K562 (cell line): ENCODE measurements around the gene EDARADD. TPM values are rescaled to one million over a fixed set of nuclear protein-coding genes. Genes with fewer than 3 reads are reported as not detected.

Source experiments
- ATAC-seq: fragments of 200-7000 bp; cut with Tn5 transposase; 3 replicates; pipeline ENCODE4 v1.9.1; 2020; ENCODE audit warnings: moderate library complexity
- BruUV-seq: library from RNA; stranded (reverse); fragments of 400-500 nt; replicated peaks from 2 replicates; lab custom pipeline; 2021; lab: Mats Ljungman, UMichigan
- CTCF ChIA-PET: fragments of 300-600 bp; formaldehyde crosslinking; extraction: SDS; loops from one replicate; lab custom pipeline; 2021; ENCODE audit warnings: low intra/inter-chr PET ratio; lab: Yijun Ruan, JAX
- POLR2A ChIA-PET: fragments of 300-600, 350-650 bp; sonication (Branson Sonifier 250); formaldehyde crosslinking; extraction: SDS; loops from one replicate; lab custom pipeline; 2021; ENCODE audit warnings: antibody characterized with exemption, inconsistent platforms; lab: Yijun Ruan, JAX
- DNase-seq, 4 experiments: peaks; one replicate each; pipeline versions ENCODE4 v3.0.0 to v3.0.0-alpha.2; 2011 to 2018; ENCODE audit warnings: low spot score in 3 of 4, mixed read lengths in 3 of 4; ENCODE audit errors: extremely low read depth in 1 of 4
- FAIRE-seq: peaks from 2 replicates; lab custom pipeline; 2011; peaks lifted over from hg19 to GRCh38; lab: Jason Lieb, UNC
- H2AFZ ChIP-seq: 2 replicates; pipeline ENCODE4 v1.6.0; 2011; ENCODE audit warnings: low read depth, low read length, control low read depth, inconsistent platforms
- H3K27ac ChIP-seq: fragments of 200-600 bp; 3 replicates; pipeline ENCODE4 v1.8.0; 2011; ENCODE audit warnings: low read depth, mild to moderate bottlenecking, control low read depth, inconsistent platforms, low read length, moderate library complexity, mixed read lengths; ENCODE audit errors: extremely low read depth
- H3K27me3 ChIP-seq, 2 experiments: fragments of 300-600 bp in 1 of 2; 2 replicates in 1 of 2; 3 replicates in 1 of 2; pipeline versions ENCODE4 v1.6.0 to v1.8.0; 2011; ENCODE audit warnings: inconsistent platforms in 2 of 2, low read length in 2 of 2, mild to moderate bottlenecking in 1 of 2, mixed read lengths in 1 of 2, moderate library complexity in 1 of 2; ENCODE audit not compliant: control insufficient read depth in 2 of 2, insufficient read depth in 2 of 2
- H3K36me3 ChIP-seq: fragments of 300-600 bp; 3 replicates; pipeline ENCODE4 v1.8.0; 2011; ENCODE audit warnings: mild to moderate bottlenecking, low read length, inconsistent platforms; ENCODE audit not compliant: control insufficient read depth, insufficient read depth
- H3K4me1 ChIP-seq, 2 experiments: fragments of 200-600 bp in 1 of 2; replicated peaks in 1 of 2; 2 replicates in 1 of 2; 3 replicates in 1 of 2; pipeline versions ENCODE4 v1.5.1 to v1.8.0; 2011; ENCODE audit warnings: inconsistent platforms in 2 of 2, low read length in 2 of 2, mild to moderate bottlenecking in 1 of 2, mixed read lengths in 1 of 2, moderate library complexity in 1 of 2; ENCODE audit not compliant: control insufficient read depth in 2 of 2, insufficient read depth in 2 of 2
- H3K4me2 ChIP-seq: 2 replicates; pipeline ENCODE4 v1.6.1; 2011; ENCODE audit warnings: low read length, control low read depth, inconsistent platforms, mixed read lengths; ENCODE audit not compliant: insufficient read depth
- H3K4me3 ChIP-seq: fragments of 200-600 bp; sonication (generic), shearing (Covaris generic); 2 replicates; pipeline ENCODE4 v1.5.1; 2016; ENCODE audit warnings: control low read depth, inconsistent platforms
- H3K79me2 ChIP-seq: fragments of 200-600 bp; 3 replicates; pipeline ENCODE4 v1.8.0; 2011; ENCODE audit warnings: low read length, inconsistent platforms; ENCODE audit not compliant: control insufficient read depth, insufficient read depth
- H3K9ac ChIP-seq, 2 experiments: 2 replicates each; pipeline versions ENCODE4 v1.6.0 to v1.6.1; 2011; ENCODE audit warnings: low read depth in 2 of 2, low read length in 2 of 2, control low read depth in 1 of 2, inconsistent platforms in 1 of 2, mild to moderate bottlenecking in 1 of 2, mixed read lengths in 1 of 2; ENCODE audit not compliant: insufficient read depth in 1 of 2
- H3K9me1 ChIP-seq: one replicate; pipeline ENCODE4 v1.6.0; 2011; ENCODE audit warnings: inconsistent platforms, mild to moderate bottlenecking, low read length, moderate library complexity; ENCODE audit not compliant: control insufficient read depth, insufficient read depth
- H3K9me3 ChIP-seq: replicated peaks from 2 replicates; pipeline ENCODE4 v1.5.1; 2011; ENCODE audit warnings: low read depth, low read length, inconsistent platforms; ENCODE audit not compliant: control insufficient read depth, insufficient read depth
- H4K20me1 ChIP-seq: replicated peaks from 2 replicates; pipeline ENCODE4 v1.6.1; 2011; ENCODE audit warnings: low read length, inconsistent platforms, mixed read lengths; ENCODE audit not compliant: control insufficient read depth, insufficient read depth
- CXXC5 ChIP-seq: fragments of 250-450 bp; sonication (Bioruptor Pico); IDR thresholded peaks from 2 replicates; pipeline ENCODE4 v1.8.0; 2022; ENCODE audit warnings: inconsistent platforms, mild to moderate bottlenecking, moderate library complexity
- HDAC1 ChIP-seq, 2 experiments: fragments of 450-650 bp; IDR thresholded peaks; 2 replicates each; pipeline ENCODE4 v1.6.1; 2016 to 2017; ENCODE audit warnings: inconsistent platforms in 1 of 2, mild to moderate bottlenecking in 1 of 2, moderate library complexity in 1 of 2
- MEIS2 ChIP-seq: fragments of 450-650 bp; IDR thresholded peaks from 2 replicates; pipeline ENCODE4 v1.6.1; 2014; ENCODE audit warnings: mild to moderate bottlenecking; ENCODE audit not compliant: partially characterized antibody
- NEUROD1 ChIP-seq: fragments of 150-350 bp; IDR thresholded peaks from 2 replicates; pipeline ENCODE4 v1.6.1; 2014; ENCODE audit warnings: borderline replicate concordance, low read length, low read depth; ENCODE audit not compliant: partially characterized antibody
- NFE2 ChIP-seq: IDR thresholded peaks from 2 replicates; pipeline ENCODE4 v1.6.1; 2014; ENCODE audit warnings: antibody characterized with exemption, low read depth
- STAT5B ChIP-seq: fragments of 250-450 bp; sonication (Bioruptor Pico); IDR thresholded peaks from 2 replicates; pipeline ENCODE4 v1.8.0; 2021; ENCODE audit warnings: mild to moderate bottlenecking, inconsistent platforms
- WGBS: fragments of 100-300 bp; shearing (Covaris generic); methylation state at CpG from one replicate; pipeline ENCODE4 v1.1.6; 2016; ENCODE audit warnings: low coverage, mixed read lengths; ENCODE audit not compliant: insufficient coverage; ENCODE audit errors: missing lambda C conversion rate; 5-methylcytosine and 5-hydroxymethylcytosine counted together
- in situ Hi-C: fragments of 300-500 bp; cut with MboI; formaldehyde crosslinking; loops from 4 replicates; pipeline ENCODE4 v1.15.0; 2018; ENCODE audit warnings: inconsistent platforms, mixed read lengths
- intact Hi-C: fragments of 100-400 bp; cut with micrococcal nuclease; formaldehyde crosslinking; loops from 2 replicates; pipeline ENCODE4 v1.14.2; 2022
- polyA plus RNA-seq, 8 experiments: library from polyadenylated mRNA; depleted of rRNA in 4 of 8; stranded (reverse) in 5 of 8; unstranded in 3 of 8; fragments of >200 nt; fragmentation: Nextera tagmentation in 2 of 8; fragmentation: Illumina TruSeq in 1 of 8; extraction: Ambion mirVana in 2 of 8; extraction: Trizol in 1 of 8; gene quantifications; 2 replicates each; pipeline versions ENCODE4 v1.2.1 to v1.2.3, GENCODE V29; 2011 to 2014; ENCODE audit warnings: inconsistent platforms in 1 of 8, missing spikeins in 1 of 8
- total RNA-seq, 7 experiments: library from RNA; depleted of rRNA in 6 of 7; stranded (reverse); fragments of >200 nt in 6 of 7; fragmentation: Illumina TruSeq in 2 of 7; extraction: Trizol in 2 of 7; gene quantifications; 2 replicates each; pipeline versions ENCODE4 v1.2.1 to v1.2.3, GENCODE V29; 2011 to 2021; ENCODE audit warnings: low replicate concordance in 1 of 7
- TF ChIP-seq, protein P1 (sequence below): fragments of 450-650 bp; IDR thresholded peaks from 2 replicates; pipeline ENCODE4 v1.6.1; 2016
- TF ChIP-seq, protein P2 (sequence below): fragments of 150-350 bp; conservative IDR thresholded peaks from 2 replicates; pipeline ENCODE4 v1.6.1; 2014; ENCODE audit warnings: low read length
- TF ChIP-seq, protein P3 (sequence below), 2 experiments: IDR thresholded peaks in 1 of 2; conservative IDR thresholded peaks in 1 of 2; 2 replicates each; pipeline ENCODE4 v1.6.1; 2016; ENCODE audit warnings: low read depth in 2 of 2, mild to moderate bottlenecking in 1 of 2, missing compliant biosample characterization in 1 of 2, missing genetic modification characterization in 1 of 2, moderate library complexity in 1 of 2

Gene EDARADD
- total and polyA plus RNA-seq, 9 of the 15 experiments (the other 6 are each of a cell fraction or from before 2014, with no cell fraction given): 0.46 to 32.4 (median 20.6) TPM

DNA sequence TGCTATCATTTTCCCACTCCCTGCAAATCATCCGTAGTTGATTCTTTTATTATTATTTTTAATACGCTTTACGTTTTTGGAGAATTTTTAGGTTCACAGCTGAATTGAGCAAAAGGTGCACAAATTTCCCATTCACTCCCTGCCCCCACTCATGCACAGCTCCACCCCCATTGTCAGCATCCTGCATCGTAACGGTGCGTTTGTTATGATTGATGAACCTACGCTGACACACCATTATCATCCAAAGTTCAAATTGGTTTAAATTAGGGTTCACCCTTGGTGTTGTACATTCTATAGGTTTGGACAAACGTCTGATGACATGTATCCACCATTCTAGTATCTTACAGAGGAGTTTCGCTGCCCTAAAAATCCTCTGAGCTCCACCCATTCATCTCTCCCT lies 44.5 kb downstream of the EDARADD start:
- ATAC-seq (peak; percentile 73), FAIRE-seq (no peak), DNase-seq (no peak)
- intact Hi-C loops: no loop called here
- H3K27me3 ChIP-seq: no peaks in the 10 kb centered on the region
- no peaks in the 10 kb centered on the region for H3K9me1 ChIP-seq
- POLR2A ChIA-PET: interaction anchor here (0.7 to 1.9 kb wide), 2 partner anchors 8 to 13 kb away, joined by 3 to 4 read pairs; no protein-coding TSS in a partner anchor
- H3K36me3 ChIP-seq: peaks cover 19% of the 10 kb centered on the region; the same call in 2 of the 3 replicates
- no peaks in the 10 kb centered on the region for H3K4me1 ChIP-seq
- H3K4me3 ChIP-seq: no peak overlapping the region
- no peak overlapping the region for H3K9ac ChIP-seq
- no peak overlapping the region; the same call in 1 of the 2 replicates for H3K4me2 ChIP-seq
- no peak overlapping the region for H2AFZ ChIP-seq
- H3K27ac ChIP-seq: no peak overlapping the region
- 29% methylated on average over 9 of the region's 9 CpGs for WGBS
- no peaks in the 10 kb centered on the region for H3K79me2 ChIP-seq
- TF ChIP-seq, protein P1, sequence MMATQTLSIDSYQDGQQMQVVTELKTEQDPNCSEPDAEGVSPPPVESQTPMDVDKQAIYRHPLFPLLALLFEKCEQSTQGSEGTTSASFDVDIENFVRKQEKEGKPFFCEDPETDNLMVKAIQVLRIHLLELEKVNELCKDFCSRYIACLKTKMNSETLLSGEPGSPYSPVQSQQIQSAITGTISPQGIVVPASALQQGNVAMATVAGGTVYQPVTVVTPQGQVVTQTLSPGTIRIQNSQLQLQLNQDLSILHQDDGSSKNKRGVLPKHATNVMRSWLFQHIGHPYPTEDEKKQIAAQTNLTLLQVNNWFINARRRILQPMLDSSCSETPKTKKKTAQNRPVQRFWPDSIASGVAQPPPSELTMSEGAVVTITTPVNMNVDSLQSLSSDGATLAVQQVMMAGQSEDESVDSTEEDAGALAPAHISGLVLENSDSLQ: peak; percentile 85
- TF ChIP-seq STAT5B (no peak), NEUROD1 (no peak), HDAC1 (IDR thresholded peaks at IDR 0.05) (no peak), CXXC5 (CRISPR knock-in tag) (peak; percentile 52), MEIS2 (peak; percentile 91), NFE2 (peak; percentile 49; the same call in 1 of the 2 replicates)
- TF ChIP-seq, protein P2, sequence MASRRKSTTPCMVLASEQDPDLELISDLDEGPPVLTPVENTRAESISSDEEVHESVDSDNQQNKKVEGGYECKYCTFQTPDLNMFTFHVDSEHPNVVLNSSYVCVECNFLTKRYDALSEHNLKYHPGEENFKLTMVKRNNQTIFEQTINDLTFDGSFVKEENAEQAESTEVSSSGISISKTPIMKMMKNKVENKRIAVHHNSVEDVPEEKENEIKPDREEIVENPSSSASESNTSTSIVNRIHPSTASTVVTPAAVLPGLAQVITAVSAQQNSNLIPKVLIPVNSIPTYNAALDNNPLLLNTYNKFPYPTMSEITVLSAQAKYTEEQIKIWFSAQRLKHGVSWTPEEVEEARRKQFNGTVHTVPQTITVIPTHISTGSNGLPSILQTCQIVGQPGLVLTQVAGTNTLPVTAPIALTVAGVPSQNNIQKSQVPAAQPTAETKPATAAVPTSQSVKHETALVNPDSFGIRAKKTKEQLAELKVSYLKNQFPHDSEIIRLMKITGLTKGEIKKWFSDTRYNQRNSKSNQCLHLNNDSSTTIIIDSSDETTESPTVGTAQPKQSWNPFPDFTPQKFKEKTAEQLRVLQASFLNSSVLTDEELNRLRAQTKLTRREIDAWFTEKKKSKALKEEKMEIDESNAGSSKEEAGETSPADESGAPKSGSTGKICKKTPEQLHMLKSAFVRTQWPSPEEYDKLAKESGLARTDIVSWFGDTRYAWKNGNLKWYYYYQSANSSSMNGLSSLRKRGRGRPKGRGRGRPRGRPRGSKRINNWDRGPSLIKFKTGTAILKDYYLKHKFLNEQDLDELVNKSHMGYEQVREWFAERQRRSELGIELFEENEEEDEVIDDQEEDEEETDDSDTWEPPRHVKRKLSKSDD: no peak
- TF ChIP-seq, protein P3, sequence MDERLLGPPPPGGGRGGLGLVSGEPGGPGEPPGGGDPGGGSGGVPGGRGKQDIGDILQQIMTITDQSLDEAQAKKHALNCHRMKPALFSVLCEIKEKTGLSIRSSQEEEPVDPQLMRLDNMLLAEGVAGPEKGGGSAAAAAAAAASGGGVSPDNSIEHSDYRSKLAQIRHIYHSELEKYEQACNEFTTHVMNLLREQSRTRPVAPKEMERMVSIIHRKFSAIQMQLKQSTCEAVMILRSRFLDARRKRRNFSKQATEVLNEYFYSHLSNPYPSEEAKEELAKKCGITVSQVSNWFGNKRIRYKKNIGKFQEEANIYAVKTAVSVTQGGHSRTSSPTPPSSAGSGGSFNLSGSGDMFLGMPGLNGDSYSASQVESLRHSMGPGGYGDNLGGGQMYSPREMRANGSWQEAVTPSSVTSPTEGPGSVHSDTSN (CRISPR knock-in tag; IDR thresholded peaks at IDR 0.05; ENCODE audit: low read depth): no peak
- TF ChIP-seq, protein P3 (tag; conservative IDR thresholded peaks at IDR 0.05; ENCODE audit: low read depth): peak; percentile 83
- TF ChIP-seq, all 486 proteins: peak for 5
- no peaks in the 10 kb centered on the region for H3K9me3 ChIP-seq
- H4K20me1 ChIP-seq: no peaks in the 10 kb centered on the region
- BruUV-seq: no TSS peak
- CTCF ChIA-PET: no interaction called here
- in situ Hi-C loops: no loop called here
